Measurements from ENCODE around the gene SPATA19.
"Not testable (repeated sequence)": the region's sequence is repeated elsewhere in the genome, so short reads cannot be mapped to it uniquely, and the experiment has no call there.

The SPATA19 gene

DNA sequence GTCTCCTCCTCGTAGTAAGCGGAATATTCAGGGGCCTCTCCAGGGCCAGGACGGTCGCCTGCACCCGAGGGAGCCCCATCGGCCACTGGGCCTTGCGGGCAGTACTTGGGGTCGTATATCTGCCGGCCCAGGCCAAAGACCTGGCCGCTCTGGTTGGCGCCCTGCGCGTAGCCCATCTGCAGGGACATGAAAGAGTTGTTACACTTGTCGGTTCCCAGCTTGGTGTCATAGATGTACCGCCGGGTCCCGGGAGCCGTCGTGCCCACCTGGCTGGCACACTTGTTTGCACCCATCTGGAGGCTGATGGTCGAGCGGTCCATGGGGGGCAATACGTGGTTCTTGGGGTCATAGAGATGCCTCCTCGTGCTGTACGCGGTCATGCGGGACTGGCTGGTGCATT lies 19.4 kb upstream of the SPATA19 start:
- no peaks in the 10 kb centered on the region for H4K20me1 ChIP-seq (ENCODE audit: insufficient read depth, low read length, poor library complexity, severe bottlenecking)
- H3K79me2 ChIP-seq (ENCODE audit: insufficient read depth, low read length), result no peaks in the 10 kb centered on the region
- no peaks in the 10 kb centered on the region for H3K27me3 ChIP-seq (ENCODE audit: insufficient read depth, low read length, poor library complexity, severe bottlenecking)
- H2AFZ ChIP-seq (ENCODE audit: low read length), result no peak overlapping the region
- H3K4me1 ChIP-seq (ENCODE audit: insufficient read depth, low read length, poor library complexity, severe bottlenecking), result no peaks in the 10 kb centered on the region
- H3K4me2 ChIP-seq (ENCODE audit: low read depth, low read length, poor library complexity, severe bottlenecking), result no peak overlapping the region
- H3K4me3 ChIP-seq (ENCODE audit: low read length, poor library complexity, severe bottlenecking), result no peak overlapping the region
- no peaks in the 10 kb centered on the region for H3F3A ChIP-seq (ENCODE audit: low read depth)
- H3K9me2 ChIP-seq (replicated peaks; ENCODE audit: low read depth, low read length), result no peaks in the 10 kb centered on the region
- H3K9ac ChIP-seq (ENCODE audit: low read depth, low read length, poor library complexity, severe bottlenecking), result no peak overlapping the region
- no peak for TF ChIP-seq EZH2phosphoT487 (IDR thresholded peaks at IDR 0.05; ENCODE audit: borderline replicate concordance)
- TF ChIP-seq, protein P1, sequence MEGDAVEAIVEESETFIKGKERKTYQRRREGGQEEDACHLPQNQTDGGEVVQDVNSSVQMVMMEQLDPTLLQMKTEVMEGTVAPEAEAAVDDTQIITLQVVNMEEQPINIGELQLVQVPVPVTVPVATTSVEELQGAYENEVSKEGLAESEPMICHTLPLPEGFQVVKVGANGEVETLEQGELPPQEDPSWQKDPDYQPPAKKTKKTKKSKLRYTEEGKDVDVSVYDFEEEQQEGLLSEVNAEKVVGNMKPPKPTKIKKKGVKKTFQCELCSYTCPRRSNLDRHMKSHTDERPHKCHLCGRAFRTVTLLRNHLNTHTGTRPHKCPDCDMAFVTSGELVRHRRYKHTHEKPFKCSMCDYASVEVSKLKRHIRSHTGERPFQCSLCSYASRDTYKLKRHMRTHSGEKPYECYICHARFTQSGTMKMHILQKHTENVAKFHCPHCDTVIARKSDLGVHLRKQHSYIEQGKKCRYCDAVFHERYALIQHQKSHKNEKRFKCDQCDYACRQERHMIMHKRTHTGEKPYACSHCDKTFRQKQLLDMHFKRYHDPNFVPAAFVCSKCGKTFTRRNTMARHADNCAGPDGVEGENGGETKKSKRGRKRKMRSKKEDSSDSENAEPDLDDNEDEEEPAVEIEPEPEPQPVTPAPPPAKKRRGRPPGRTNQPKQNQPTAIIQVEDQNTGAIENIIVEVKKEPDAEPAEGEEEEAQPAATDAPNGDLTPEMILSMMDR (conservative IDR thresholded peaks at IDR 0.05; ENCODE audit: low read length), result no peak
- H3K36me3 ChIP-seq (ENCODE audit: insufficient read depth, low read length), result no peaks in the 10 kb centered on the region
- H3K9me3 ChIP-seq (ENCODE audit: insufficient read depth, low read depth, low read length), result peaks cover 4% of the 10 kb centered on the region; the same call in 1 of the 2 replicates

DNA sequence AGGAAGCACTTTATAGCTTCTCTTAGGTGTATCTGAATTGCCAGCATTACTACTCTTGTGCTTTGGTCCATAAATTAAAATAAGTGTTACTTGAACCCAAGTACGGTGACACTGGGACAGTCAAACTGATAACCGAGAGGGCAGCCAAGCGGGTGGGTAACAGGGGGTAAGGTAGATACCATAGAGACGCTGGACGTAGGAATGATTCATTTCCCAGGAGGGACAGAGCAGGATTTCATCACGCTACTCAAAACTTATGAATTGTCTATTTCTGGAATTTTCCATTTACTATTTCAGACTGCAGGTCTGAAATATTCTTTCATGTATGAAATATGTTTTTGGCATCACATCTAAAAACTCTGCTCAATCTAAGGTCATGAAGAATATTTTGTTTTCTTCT lies 14.8 kb upstream of the SPATA19 start:
- Histone ChIP-seq H3F3A (ENCODE audit: low read depth) (no peaks in the 10 kb centered on the region), H3K9ac (ENCODE audit: low read depth, low read length, poor library complexity, severe bottlenecking) (no peak overlapping the region), H4K20me1 (ENCODE audit: insufficient read depth, low read length, poor library complexity, severe bottlenecking) (no peaks in the 10 kb centered on the region), H3K4me1 (ENCODE audit: insufficient read depth, low read length, poor library complexity, severe bottlenecking) (no peaks in the 10 kb centered on the region), H3K9me3 (ENCODE audit: insufficient read depth, low read depth, low read length) (peaks cover 3% of the 10 kb centered on the region; the same call in 1 of the 2 replicates), H3K4me2 (ENCODE audit: low read depth, low read length, poor library complexity, severe bottlenecking) (no peak overlapping the region), H3K9me2 (replicated peaks; ENCODE audit: low read depth, low read length) (no peaks in the 10 kb centered on the region), H2AFZ (ENCODE audit: low read length) (no peak overlapping the region), H3K79me2 (ENCODE audit: insufficient read depth, low read length) (no peaks in the 10 kb centered on the region), H3K4me3 (ENCODE audit: low read length, poor library complexity, severe bottlenecking) (no peak overlapping the region), H3K36me3 (ENCODE audit: insufficient read depth, low read length) (no peaks in the 10 kb centered on the region), H3K27me3 (ENCODE audit: insufficient read depth, low read length, poor library complexity, severe bottlenecking) (no peaks in the 10 kb centered on the region)
- no peak for TF ChIP-seq EZH2phosphoT487 (IDR thresholded peaks at IDR 0.05; ENCODE audit: borderline replicate concordance)
- TF ChIP-seq, protein P1 (conservative IDR thresholded peaks at IDR 0.05; ENCODE audit: low read length), result no peak

DNA sequence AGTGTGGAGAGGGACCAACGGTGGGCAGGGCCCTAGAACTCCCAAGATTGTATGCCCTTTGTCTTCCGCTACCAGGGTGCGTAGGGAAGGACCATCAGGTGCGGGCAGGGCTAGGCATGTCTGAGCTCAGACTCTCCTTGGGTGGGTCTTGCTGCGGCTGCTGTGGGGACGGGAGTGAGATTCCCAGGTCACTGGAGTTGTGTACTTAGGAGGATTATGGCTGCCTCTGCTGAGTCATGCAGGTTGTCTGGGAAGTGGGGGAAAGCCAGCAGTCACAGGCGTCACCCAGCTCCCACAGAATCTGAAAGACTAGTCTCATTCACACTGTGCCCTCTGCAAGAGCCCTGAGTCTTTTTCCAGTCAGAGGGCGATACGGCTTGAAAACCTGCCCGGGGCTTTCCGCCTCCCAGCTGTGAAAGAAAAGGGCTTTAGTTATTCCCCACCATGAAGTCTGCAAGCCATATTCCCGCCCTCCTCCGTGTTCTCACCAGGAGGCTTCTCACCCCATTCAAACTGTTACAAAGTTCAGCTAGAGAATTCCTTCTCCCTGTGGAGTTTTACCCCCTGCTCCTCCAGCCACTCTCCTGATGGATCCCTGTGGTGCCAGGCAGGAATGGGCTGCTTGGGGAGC lies 9.1 kb upstream of the SPATA19 start:
- H3K9me2 ChIP-seq (replicated peaks; ENCODE audit: low read depth, low read length); H3K79me2 ChIP-seq (ENCODE audit: insufficient read depth, low read length); H3F3A ChIP-seq (ENCODE audit: low read depth); H3K36me3 ChIP-seq (ENCODE audit: insufficient read depth, low read length); H4K20me1 ChIP-seq (ENCODE audit: insufficient read depth, low read length, poor library complexity, severe bottlenecking); H3K9ac ChIP-seq (ENCODE audit: low read depth, low read length, poor library complexity, severe bottlenecking); H2AFZ ChIP-seq (ENCODE audit: low read length); H3K27me3 ChIP-seq (ENCODE audit: insufficient read depth, low read length, poor library complexity, severe bottlenecking); H3K4me3 ChIP-seq (ENCODE audit: low read length, poor library complexity, severe bottlenecking); H3K4me1 ChIP-seq (ENCODE audit: insufficient read depth, low read length, poor library complexity, severe bottlenecking); H3K4me2 ChIP-seq (ENCODE audit: low read depth, low read length, poor library complexity, severe bottlenecking); H3K9me3 ChIP-seq (ENCODE audit: insufficient read depth, low read depth, low read length): not testable (repeated sequence)

DNA sequence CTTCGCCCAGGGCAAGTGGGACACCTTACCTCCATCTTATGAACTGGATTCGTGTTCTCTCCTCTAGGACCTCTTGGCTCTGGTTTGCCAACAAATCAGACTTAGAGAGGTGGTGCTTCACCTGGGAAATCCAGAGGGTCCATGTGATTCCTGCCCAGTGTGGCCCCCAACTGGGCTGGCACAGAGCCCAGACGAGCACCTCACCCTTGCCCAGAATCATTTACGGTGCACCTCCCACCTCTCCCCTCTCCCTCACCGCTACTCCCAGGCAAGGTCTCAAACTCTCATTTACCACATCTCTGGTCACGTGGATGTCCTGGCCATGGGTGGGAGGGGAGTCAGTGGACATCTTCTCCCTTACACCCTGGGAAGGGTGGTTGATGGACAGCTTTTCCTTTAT lies 1.1 kb downstream of the SPATA19 start:
- no peaks in the 10 kb centered on the region for H3K9me2 ChIP-seq (replicated peaks; ENCODE audit: low read depth, low read length)
- no peaks in the 10 kb centered on the region for H3K27me3 ChIP-seq (ENCODE audit: insufficient read depth, low read length, poor library complexity, severe bottlenecking)
- H3F3A ChIP-seq (ENCODE audit: low read depth), result no peaks in the 10 kb centered on the region
- H3K4me1 ChIP-seq (ENCODE audit: insufficient read depth, low read length, poor library complexity, severe bottlenecking), result no peaks in the 10 kb centered on the region
- no peaks in the 10 kb centered on the region for H3K36me3 ChIP-seq (ENCODE audit: insufficient read depth, low read length)
- H2AFZ ChIP-seq (ENCODE audit: low read length), result no peak overlapping the region
- peaks cover 3% of the 10 kb centered on the region; the same call in 1 of the 2 replicates for H3K9me3 ChIP-seq (ENCODE audit: insufficient read depth, low read depth, low read length)
- TF ChIP-seq EZH2phosphoT487 (IDR thresholded peaks at IDR 0.05; ENCODE audit: borderline replicate concordance), result no peak
- TF ChIP-seq, protein P1 (conservative IDR thresholded peaks at IDR 0.05; ENCODE audit: low read length), result no peak
- no peak overlapping the region for H3K4me2 ChIP-seq (ENCODE audit: low read depth, low read length, poor library complexity, severe bottlenecking)
- H3K9ac ChIP-seq (ENCODE audit: low read depth, low read length, poor library complexity, severe bottlenecking), result no peak overlapping the region
- no peaks in the 10 kb centered on the region for H3K79me2 ChIP-seq (ENCODE audit: insufficient read depth, low read length)
- H4K20me1 ChIP-seq (ENCODE audit: insufficient read depth, low read length, poor library complexity, severe bottlenecking), result no peaks in the 10 kb centered on the region
- no peak overlapping the region for H3K4me3 ChIP-seq (ENCODE audit: low read length, poor library complexity, severe bottlenecking)
